AG09309 (cell line): ENCODE measurements around the gene ARHGEF11.

ENCODE experiments used
- DNase-seq: peaks from one replicate; pipeline ENCODE4 v3.0.0-alpha.2; 2010; ENCODE audit warnings: low read depth
- H3K4me3 ChIP-seq: 2 replicates; pipeline ENCODE4 v1.5.1; 2011; ENCODE audit warnings: mild to moderate bottlenecking, low read depth, low read length, moderate library complexity; ENCODE audit not compliant: control insufficient read depth
- TF ChIP-seq, protein P1 (sequence below): IDR thresholded peaks from 2 replicates; pipeline ENCODE4 v1.5.1; 2011; ENCODE audit warnings: mild to moderate bottlenecking, low read depth, low read length, inconsistent platforms; ENCODE audit not compliant: insufficient read depth, control insufficient read depth; ENCODE audit errors: missing control alignments

The ARHGEF11 gene

DNA sequence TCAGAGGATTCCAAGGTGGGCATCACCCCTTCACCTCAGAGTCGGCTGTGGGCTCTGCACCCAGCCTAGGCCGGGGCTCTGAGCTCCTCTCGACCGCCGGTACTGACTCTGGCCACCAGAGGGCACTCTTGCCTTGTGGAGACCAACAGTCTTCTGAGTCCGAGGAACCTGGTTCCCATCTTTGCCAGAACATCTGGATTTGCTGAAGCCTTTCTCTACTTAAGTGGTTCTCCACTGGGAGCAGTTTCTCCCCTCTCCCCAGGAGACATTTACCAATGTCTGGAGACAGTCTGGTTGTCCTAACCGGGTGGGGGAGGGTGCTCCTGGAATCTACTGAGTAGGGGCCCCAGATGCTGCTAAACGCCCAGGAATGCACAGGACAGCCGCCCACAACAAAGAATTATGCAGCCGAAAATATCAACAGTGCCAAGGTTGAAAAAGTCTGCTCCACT lies 44.7 kb upstream of the ARHGEF11 start:
- no peak overlapping the region; the same call in 1 of the 2 replicates for H3K4me3 ChIP-seq
- DNase-seq, result peak; percentile 88
- TF ChIP-seq, protein P1, sequence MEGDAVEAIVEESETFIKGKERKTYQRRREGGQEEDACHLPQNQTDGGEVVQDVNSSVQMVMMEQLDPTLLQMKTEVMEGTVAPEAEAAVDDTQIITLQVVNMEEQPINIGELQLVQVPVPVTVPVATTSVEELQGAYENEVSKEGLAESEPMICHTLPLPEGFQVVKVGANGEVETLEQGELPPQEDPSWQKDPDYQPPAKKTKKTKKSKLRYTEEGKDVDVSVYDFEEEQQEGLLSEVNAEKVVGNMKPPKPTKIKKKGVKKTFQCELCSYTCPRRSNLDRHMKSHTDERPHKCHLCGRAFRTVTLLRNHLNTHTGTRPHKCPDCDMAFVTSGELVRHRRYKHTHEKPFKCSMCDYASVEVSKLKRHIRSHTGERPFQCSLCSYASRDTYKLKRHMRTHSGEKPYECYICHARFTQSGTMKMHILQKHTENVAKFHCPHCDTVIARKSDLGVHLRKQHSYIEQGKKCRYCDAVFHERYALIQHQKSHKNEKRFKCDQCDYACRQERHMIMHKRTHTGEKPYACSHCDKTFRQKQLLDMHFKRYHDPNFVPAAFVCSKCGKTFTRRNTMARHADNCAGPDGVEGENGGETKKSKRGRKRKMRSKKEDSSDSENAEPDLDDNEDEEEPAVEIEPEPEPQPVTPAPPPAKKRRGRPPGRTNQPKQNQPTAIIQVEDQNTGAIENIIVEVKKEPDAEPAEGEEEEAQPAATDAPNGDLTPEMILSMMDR, result peak; percentile 96

DNA sequence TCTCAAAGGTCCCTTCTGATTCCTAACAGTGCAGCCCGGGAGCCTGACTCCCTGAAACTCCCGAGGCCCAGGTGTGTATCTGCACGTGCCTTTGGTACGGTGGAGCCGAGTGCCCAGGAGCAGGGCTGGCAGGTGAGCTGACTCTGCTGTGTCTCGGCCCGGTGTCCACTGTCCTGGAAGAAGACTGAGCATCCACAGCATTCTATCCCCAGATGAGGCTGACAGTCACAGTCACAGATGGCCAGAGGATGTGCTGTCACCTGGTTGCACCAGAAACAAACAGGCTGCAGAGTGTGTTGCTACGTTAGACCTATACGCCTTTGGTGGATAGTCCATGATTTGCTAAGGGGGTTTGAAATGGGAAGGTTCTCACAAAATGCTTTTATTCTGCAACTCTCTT lies 44.2 kb upstream of the ARHGEF11 start:
- TF ChIP-seq, protein P1, result no peak
- no peak for DNase-seq
- no peak overlapping the region for H3K4me3 ChIP-seq

DNA sequence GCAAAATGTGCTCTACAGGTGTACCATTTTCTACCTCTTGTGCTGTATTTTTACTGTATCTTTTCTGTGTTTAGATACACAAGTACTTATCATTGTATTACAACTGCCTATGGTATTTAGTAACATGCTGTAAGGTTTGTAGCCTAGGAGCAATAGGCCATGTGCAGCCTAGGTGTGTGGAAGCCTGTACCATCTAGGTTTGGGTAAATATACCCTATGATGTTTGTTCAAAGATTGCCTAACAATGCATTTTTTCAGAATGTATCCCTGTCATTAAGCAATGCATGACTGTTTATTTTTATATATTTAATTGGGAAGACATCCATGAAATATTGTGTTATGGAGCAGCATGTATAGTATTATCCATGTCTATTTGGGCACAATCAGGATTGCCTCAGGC lies 43.1 kb upstream of the ARHGEF11 start:
- TF ChIP-seq, protein P1, result no peak
- no peak overlapping the region for H3K4me3 ChIP-seq
- DNase-seq, result no peak

DNA sequence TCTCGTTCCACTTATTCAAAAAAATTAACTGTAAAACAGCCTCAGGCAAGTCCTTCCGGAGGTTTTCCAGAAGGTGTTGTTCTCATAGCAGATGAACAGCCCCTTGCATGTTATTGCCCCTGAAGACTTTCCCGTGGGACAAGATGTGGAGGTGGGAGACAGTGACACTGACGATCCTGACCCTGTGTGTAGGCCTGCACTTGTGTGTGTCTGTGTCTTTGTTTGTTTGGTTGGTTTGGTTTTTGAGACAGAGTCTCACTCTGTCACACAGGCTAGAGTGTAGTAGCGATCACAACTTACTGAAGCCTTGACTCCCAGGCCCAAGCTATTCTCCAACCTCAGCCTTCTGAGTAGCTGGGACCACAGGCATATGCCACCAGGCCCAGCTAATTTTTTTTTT lies 41.5 kb upstream of the ARHGEF11 start:
- H3K4me3 ChIP-seq, result no peak overlapping the region
- no peak for DNase-seq
- TF ChIP-seq, protein P1, result no peak

DNA sequence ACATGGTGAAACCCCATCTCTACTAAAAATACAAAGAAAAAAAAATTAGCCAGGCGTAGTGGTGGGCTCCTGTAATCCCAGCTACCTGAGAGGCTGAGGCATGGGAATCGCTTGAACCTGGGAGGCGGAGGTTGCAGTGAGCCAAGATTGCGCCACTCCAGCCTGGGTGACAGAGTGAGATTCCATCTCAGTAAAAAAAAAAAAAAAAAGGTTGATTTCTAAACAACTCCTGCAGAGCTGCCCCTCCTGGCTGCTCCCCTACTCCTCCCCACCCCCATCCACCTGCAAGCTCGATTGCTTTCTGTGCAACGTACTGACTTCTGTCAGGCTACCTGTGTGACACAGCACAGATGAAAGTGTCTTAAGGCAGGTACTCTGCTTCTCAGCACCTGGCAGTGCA lies 40.8 kb upstream of the ARHGEF11 start:
- TF ChIP-seq, protein P1, result no peak
- no peak for DNase-seq
- H3K4me3 ChIP-seq, result no peak overlapping the region

DNA sequence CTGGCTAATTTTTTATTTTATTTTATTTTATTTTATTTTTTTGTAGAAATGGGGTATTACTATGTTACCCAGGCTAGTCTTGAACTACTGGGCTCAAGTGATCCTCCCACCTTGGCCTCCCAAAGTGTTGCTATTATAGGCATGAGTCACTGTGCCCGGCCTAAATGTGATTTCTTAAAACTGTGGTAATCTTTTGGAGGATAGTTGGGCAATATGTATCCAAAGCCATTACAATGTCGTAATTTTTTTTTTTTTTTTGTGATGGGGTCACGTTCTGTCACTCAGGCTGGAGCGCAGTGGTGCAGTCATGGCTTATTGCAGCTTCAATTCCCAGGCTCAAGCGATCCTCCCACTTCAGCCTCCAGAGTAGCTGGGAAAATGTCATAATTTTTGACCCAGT lies 39.9 kb upstream of the ARHGEF11 start:
- no peak overlapping the region for H3K4me3 ChIP-seq
- TF ChIP-seq, protein P1, result no peak
- DNase-seq, result peak; percentile 17

DNA sequence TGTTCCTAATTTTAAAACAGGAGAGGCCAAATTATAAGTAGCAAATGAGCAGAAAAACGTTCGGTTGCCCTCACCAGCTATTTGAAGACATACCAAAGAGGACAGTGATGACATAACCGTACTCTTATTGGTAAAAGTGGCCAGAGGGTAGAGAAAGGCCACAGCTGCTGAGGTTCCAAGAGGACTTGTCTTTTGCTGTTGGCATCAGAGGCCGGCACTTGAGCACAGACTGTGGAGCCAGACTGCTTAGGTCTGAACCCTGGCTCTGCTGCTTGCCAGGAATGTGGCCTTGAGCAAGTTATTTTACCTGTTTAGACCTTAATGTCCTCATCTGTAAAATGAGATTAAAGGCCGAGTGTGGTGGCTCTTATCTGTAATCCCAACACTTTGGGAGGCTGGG lies 39.2 kb upstream of the ARHGEF11 start:
- TF ChIP-seq, protein P1, result no peak
- no peak for DNase-seq
- H3K4me3 ChIP-seq, result no peak overlapping the region
